Trophoblast cell (in vitro differentiated cells and primary cell): ENCODE data around the gene SLC12A3.

Experiments used
- DNase-seq, 2 donors: peaks; one replicate each; pipeline ENCODE4 v3.0.0-alpha.2; 2016
- H2AFZ ChIP-seq: 2 replicates; pipeline ENCODE4 v1.6.1; 2013; ENCODE audit warnings: low read length, moderate library complexity, mild to moderate bottlenecking; ENCODE audit not compliant: insufficient read depth, poor library complexity
- H2AK5ac ChIP-seq: 2 replicates; pipeline ENCODE4 v1.6.1; 2013; ENCODE audit warnings: mild to moderate bottlenecking, low read length
- H2BK120ac ChIP-seq: 2 replicates; pipeline ENCODE4 v1.6.1; 2013; ENCODE audit warnings: low read length, mild to moderate bottlenecking, moderate library complexity; ENCODE audit not compliant: insufficient read depth, poor library complexity
- H2BK12ac ChIP-seq: 2 replicates; pipeline ENCODE4 v1.6.1; 2013; ENCODE audit warnings: mild to moderate bottlenecking, low read length, moderate library complexity
- H2BK5ac ChIP-seq: 2 replicates; pipeline ENCODE4 v1.6.1; 2013; ENCODE audit warnings: low read length, low read depth, moderate library complexity, mild to moderate bottlenecking; ENCODE audit not compliant: poor library complexity
- H3K14ac ChIP-seq: 2 replicates; pipeline ENCODE4 v1.6.1; 2013; ENCODE audit warnings: mild to moderate bottlenecking, low read length
- H3K18ac ChIP-seq: 2 replicates; pipeline ENCODE4 v1.6.1; 2013; ENCODE audit warnings: mild to moderate bottlenecking, low read length
- H3K23ac ChIP-seq: 2 replicates; pipeline ENCODE4 v1.6.1; 2013; ENCODE audit warnings: low read length
- H3K27ac ChIP-seq: 2 replicates; pipeline ENCODE4 v1.5.1; 2013; ENCODE audit warnings: low read depth, mild to moderate bottlenecking, inconsistent platforms, low read length, moderate library complexity
- H3K27me3 ChIP-seq: 2 replicates; pipeline ENCODE4 v1.6.1; 2013; ENCODE audit warnings: inconsistent platforms, mild to moderate bottlenecking, low read length, moderate library complexity; ENCODE audit not compliant: insufficient read depth
- H3K36me3 ChIP-seq, 2 experiments: 1 replicate in 1 of 2; 2 replicates in 1 of 2; pipeline ENCODE4 v1.6.1; 2013; ENCODE audit warnings: low read length in 2 of 2, mild to moderate bottlenecking in 2 of 2, moderate library complexity in 1 of 2; ENCODE audit not compliant: insufficient read depth in 2 of 2, control insufficient read depth in 1 of 2
- H3K4ac ChIP-seq: 2 replicates; pipeline ENCODE4 v1.6.1; 2013; ENCODE audit warnings: low read depth, mild to moderate bottlenecking, low read length, moderate library complexity
- H3K4me1 ChIP-seq, 2 experiments: 1 replicate in 1 of 2; 2 replicates in 1 of 2; pipeline ENCODE4 v1.6.1; 2013; ENCODE audit warnings: low read length in 2 of 2, mild to moderate bottlenecking in 2 of 2, moderate library complexity in 1 of 2; ENCODE audit not compliant: insufficient read depth in 2 of 2, control insufficient read depth in 1 of 2
- H3K4me2 ChIP-seq: 2 replicates; pipeline ENCODE4 v1.6.1; 2013; ENCODE audit warnings: inconsistent platforms, mild to moderate bottlenecking, low read length, moderate library complexity
- H3K4me3 ChIP-seq: 2 replicates; pipeline ENCODE4 v1.5.1; 2013; ENCODE audit warnings: mild to moderate bottlenecking, low read depth, low read length, inconsistent platforms
- H3K79me1 ChIP-seq: one replicate; pipeline ENCODE4 v1.6.1; 2013; ENCODE audit warnings: low read length
- H3K79me2 ChIP-seq: 2 replicates; pipeline ENCODE4 v1.6.1; 2013; ENCODE audit warnings: low read length, mild to moderate bottlenecking; ENCODE audit not compliant: control insufficient read depth, insufficient read depth, poor library complexity
- H3K9ac ChIP-seq: 2 replicates; pipeline ENCODE4 v1.6.1; 2013; ENCODE audit warnings: mild to moderate bottlenecking, low read length
- H3K9me3 ChIP-seq: 2 replicates; pipeline ENCODE4 v1.6.1; 2013; ENCODE audit warnings: low read depth, mild to moderate bottlenecking, control low read depth, inconsistent platforms, low read length; ENCODE audit not compliant: insufficient read depth
- H4K12ac ChIP-seq: 2 replicates; pipeline ENCODE4 v1.6.1; 2013; ENCODE audit warnings: low read depth, mild to moderate bottlenecking, low read length, moderate library complexity
- H4K8ac ChIP-seq: 2 replicates; pipeline ENCODE4 v1.6.1; 2013; ENCODE audit warnings: low read depth, mild to moderate bottlenecking, low read length, moderate library complexity
- H4K91ac ChIP-seq: one replicate; pipeline ENCODE4 v1.6.1; 2013; ENCODE audit warnings: low read depth, mild to moderate bottlenecking, low read length, moderate library complexity
- WGBS: extraction: QIAGEN DNeasy Blood & Tissue Kit; methylation state at CpG from one replicate; pipeline ENCODE4 v1.1.7; 2013; ENCODE audit warnings: missing lambda C conversion rate; ENCODE audit not compliant: insufficient read length, insufficient coverage; ENCODE audit errors: extremely low coverage; 5-methylcytosine and 5-hydroxymethylcytosine counted together

The SLC12A3 gene

DNA sequence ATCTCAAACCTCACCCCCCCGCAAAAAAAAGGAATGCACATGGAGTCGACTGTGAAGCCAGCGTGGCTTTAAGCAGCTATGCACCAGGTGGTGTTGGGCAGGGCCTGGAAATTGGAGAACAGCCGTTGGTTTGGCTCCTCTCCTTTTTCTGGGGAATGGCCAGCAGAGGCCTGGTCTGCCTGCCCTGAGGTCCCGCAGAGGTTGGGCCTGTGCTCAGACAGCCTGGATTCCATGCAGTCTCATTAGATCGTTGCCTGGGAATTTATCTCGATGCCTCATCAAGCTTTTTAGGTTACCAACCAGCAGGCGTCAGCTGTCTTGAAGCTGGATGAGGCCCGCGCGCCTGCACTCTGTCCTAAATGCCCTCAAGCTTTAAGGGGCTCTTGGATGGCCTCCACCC is 9.8 kb downstream of the SLC12A3 start:
- Histone ChIP-seq H3K79me1 (peaks cover 14% of the 10 kb centered on the region), H2BK120ac (no peak overlapping the region), H4K91ac (peak overlapping the region; percentile 65), H3K18ac (no peak overlapping the region), H3K27ac (peak overlapping the region; percentile 44), H2AFZ (no peak overlapping the region), H2BK5ac (no peak overlapping the region), H3K9me3 (no peaks in the 10 kb centered on the region), H3K79me2 (no peaks in the 10 kb centered on the region), H2BK12ac (peak overlapping the region; percentile 34), H3K27me3 (no peaks in the 10 kb centered on the region), H4K8ac (no peak overlapping the region), H3K36me3 (no peaks in the 10 kb centered on the region), H3K4me3 (no peak overlapping the region), H3K9ac (no peak overlapping the region), H3K4ac (no peak overlapping the region), H2AK5ac (no peak overlapping the region), H3K4me1 (peaks cover 26 to 28% of the 10 kb centered on the region in 2 experiments), H3K23ac (no peak overlapping the region), H4K12ac (no peak overlapping the region), H3K4me2 (no peak overlapping the region), H3K14ac (no peak overlapping the region)
- no CpG with 5 or more reads among the region's 11 CpGs for WGBS
- DNase-seq: peak; percentile 99

DNA sequence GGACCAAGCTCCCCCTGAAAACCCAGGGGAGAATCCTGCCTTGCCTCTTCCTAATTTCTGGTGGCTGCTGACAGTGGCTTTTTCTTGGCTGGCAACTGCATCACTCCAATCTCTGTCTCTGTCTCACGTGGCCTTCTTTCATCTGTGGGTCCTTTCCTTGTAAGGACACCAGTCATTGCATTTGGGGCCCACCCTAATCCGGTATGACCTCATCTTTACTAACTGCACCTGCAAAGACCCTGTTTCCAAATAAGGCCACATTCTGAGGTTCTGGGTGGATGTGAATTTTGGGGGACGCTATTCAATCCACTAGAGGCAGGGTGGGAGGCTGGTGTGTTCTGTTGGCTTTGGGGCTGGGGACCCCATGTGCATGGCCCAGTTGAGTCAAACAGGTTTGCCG is 11.0 kb downstream of the SLC12A3 start:
- Histone ChIP-seq H2AK5ac (no peak overlapping the region), H3K4me1 (peaks cover 25 to 27% of the 10 kb centered on the region in 2 experiments), H4K91ac (peak overlapping the region; percentile 33), H3K27ac (no peak overlapping the region), H3K9ac (no peak overlapping the region), H4K12ac (no peak overlapping the region), H2BK120ac (peak overlapping the region; percentile 57), H3K18ac (no peak overlapping the region), H3K9me3 (no peaks in the 10 kb centered on the region), H3K79me2 (no peaks in the 10 kb centered on the region), H4K8ac (no peak overlapping the region), H3K4ac (no peak overlapping the region), H2BK5ac (peak overlapping the region; percentile 23), H3K36me3 (no peaks in the 10 kb centered on the region), H2AFZ (no peak overlapping the region), H3K4me3 (no peak overlapping the region), H3K4me2 (no peak overlapping the region), H3K79me1 (peaks cover 14% of the 10 kb centered on the region), H3K14ac (no peak overlapping the region), H3K27me3 (no peaks in the 10 kb centered on the region), H3K23ac (no peak overlapping the region), H2BK12ac (peak overlapping the region; percentile 42)
- WGBS: no CpG with 5 or more reads among the region's 4 CpGs
- DNase-seq: no peak

DNA sequence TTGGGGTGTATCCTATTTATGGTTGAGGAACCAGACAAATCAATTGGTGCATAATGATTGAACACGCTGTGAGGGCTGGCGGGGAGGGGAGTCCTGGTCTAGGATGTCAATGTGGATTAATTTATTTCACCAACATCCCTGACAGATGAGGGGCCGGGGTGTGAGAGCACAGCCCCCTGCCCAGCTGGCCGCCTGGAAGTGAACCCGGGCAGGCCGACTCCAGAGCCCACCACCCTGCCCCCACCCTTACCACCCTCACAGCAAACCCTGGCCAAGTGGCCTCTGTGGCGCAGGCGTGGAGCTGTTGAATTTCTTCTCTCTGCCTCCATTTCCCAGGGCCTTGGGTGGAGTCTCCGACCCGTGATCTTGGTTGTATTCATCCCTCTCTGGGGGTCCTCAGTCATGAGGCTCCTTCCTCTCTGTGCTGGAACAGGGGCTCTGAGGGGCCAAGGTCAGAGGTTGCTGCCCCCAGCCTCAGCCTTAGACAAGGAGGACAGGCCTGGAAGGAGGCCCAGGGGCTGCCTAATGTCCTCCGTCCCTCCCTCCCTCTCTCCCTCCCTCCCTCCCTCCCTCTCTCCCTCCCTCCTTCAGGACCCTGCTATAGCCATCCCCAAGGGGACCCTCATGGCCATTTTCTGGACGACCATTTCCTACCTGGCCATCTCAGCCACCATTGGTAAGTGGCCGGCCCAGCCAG is 12.6 kb downstream of the SLC12A3 start:
- H3K79me2 ChIP-seq: no peaks in the 10 kb centered on the region
- H2AFZ ChIP-seq: no peak overlapping the region
- no peak overlapping the region for H3K4me2 ChIP-seq
- H3K4ac ChIP-seq: no peak overlapping the region
- H3K9ac ChIP-seq: no peak overlapping the region
- no peak overlapping the region for H3K14ac ChIP-seq
- WGBS: no CpG with 5 or more reads among the region's 13 CpGs
- no peak overlapping the region for H4K12ac ChIP-seq
- peaks cover 24% of the 10 kb centered on the region in 2 experiments for H3K4me1 ChIP-seq
- no peaks in the 10 kb centered on the region for H3K36me3 ChIP-seq
- DNase-seq: no peak
- H4K8ac ChIP-seq: no peak overlapping the region
- peak overlapping the region; percentile 4 for H2BK12ac ChIP-seq
- no peak overlapping the region for H3K27ac ChIP-seq
- H2BK120ac ChIP-seq: no peak overlapping the region
- no peak overlapping the region for H3K18ac ChIP-seq
- peak overlapping the region; percentile 11 for H4K91ac ChIP-seq
- no peak overlapping the region for H2AK5ac ChIP-seq
- no peaks in the 10 kb centered on the region for H3K9me3 ChIP-seq
- H3K27me3 ChIP-seq: no peaks in the 10 kb centered on the region
- no peak overlapping the region for H3K23ac ChIP-seq
- peaks cover 14% of the 10 kb centered on the region for H3K79me1 ChIP-seq
- H3K4me3 ChIP-seq: no peak overlapping the region
- no peak overlapping the region for H2BK5ac ChIP-seq

DNA sequence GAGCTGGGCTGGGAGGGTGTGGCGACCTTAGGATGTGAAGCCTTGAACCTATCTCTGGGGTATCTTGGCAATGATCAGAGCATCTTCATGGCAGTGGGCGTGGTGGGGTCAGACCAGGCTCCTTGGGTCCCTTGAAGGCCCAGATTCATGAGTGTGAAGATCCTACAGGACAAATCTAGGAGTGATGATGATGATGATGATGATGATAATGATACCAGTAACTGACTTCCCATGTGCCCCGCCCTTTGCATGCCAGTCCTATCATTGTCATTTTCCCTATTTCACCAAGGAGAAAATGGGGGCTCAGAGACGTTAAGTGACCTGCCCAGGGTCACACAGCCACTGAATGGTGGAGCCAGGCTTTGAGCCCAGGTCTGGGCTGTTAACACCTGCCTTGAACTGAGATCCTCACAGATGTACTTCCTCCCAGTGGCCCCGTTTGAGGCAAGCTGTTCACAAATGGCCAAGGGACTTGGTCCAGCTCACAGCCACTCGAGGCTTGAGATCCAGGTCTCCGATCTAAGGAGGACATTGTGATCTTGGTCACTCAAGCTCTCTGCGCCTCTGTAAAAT is 13.4 kb downstream of the SLC12A3 start:
- Histone ChIP-seq H4K8ac (no peak overlapping the region), H3K9me3 (no peaks in the 10 kb centered on the region), H3K27ac (no peak overlapping the region), H3K4me1 (peaks cover 24% of the 10 kb centered on the region in 2 experiments), H4K91ac (no peak overlapping the region), H3K4me2 (no peak overlapping the region), H3K9ac (no peak overlapping the region), H2AFZ (no peak overlapping the region), H3K4me3 (no peak overlapping the region), H3K23ac (no peak overlapping the region), H3K79me2 (no peaks in the 10 kb centered on the region), H2AK5ac (no peak overlapping the region), H3K27me3 (no peaks in the 10 kb centered on the region), H2BK120ac (no peak overlapping the region), H2BK5ac (no peak overlapping the region), H3K18ac (no peak overlapping the region), H2BK12ac (no peak overlapping the region), H3K79me1 (peaks cover 14% of the 10 kb centered on the region), H3K36me3 (no peaks in the 10 kb centered on the region), H4K12ac (no peak overlapping the region), H3K14ac (no peak overlapping the region), H3K4ac (no peak overlapping the region)
- DNase-seq: no peak
- no CpG with 5 or more reads among the region's 8 CpGs for WGBS
